ENCODE measurements around the gene GATA1.

GATA1 gene

GRCh38 chrX:48833542-48834138 lies 47.2 kb downstream of the GATA1 start:
- DNase-seq: no peak
- intact Hi-C loops (cut with DNase I): no loop called here

GRCh38 chrX:48834383-48834709 lies 48.0 kb downstream of the GATA1 start:
- DNase-seq: no peak

GRCh38 chrX:48835524-48836329 lies 49.3 kb downstream of the GATA1 start, which contains the start of gene PCSK1N:
Gene PCSK1N (minus strand): TSS chrX:48835610. CDS start chrX:48835532, 78 bp downstream.
- peak in 6 of 10 donors; percentile 19 to 91 (median 44) for DNase-seq
- intact Hi-C loops (cut with DNase I): no loop called here

More at GRCh38 chrX:48834383-48834709, 48.0 kb downstream of the GATA1 start:
- intact Hi-C loops (cut with DNase I): no loop called here

- intact Hi-C loops (cut with DNase I): no loop called here
- DNase-seq: no peak
Measured at GRCh38 chrX:48839686-48840085, 53.3 kb downstream of the GATA1 start.
